A673 (cell line): ENCODE results near the gene MAPK12. TPM values are rescaled to one million over a fixed set of nuclear protein-coding genes. Genes with fewer than 3 reads are reported as not detected.
A peak's percentile ranks its signal among the peaks of the same experiment; 100 is the strongest.

Experiments used
- Bru-seq: library from RNA; stranded (reverse); fragments of 400-500 nt; gene quantifications from one replicate; lab custom pipeline; 2021; lab: Mats Ljungman, UMichigan
- BruChase-seq, 2 experiments: library from RNA; stranded (reverse); fragments of 400-500 nt; gene quantifications; one replicate each; lab custom pipeline; 2021; lab: Mats Ljungman, UMichigan
- BruUV-seq: library from RNA; stranded (reverse); fragments of 400-500 nt; replicated peaks from 2 replicates; lab custom pipeline; 2021; lab: Mats Ljungman, UMichigan
- CTCF ChIA-PET: fragments of 300-600 bp; sonication (Branson Sonifier 250); formaldehyde crosslinking; loops from one replicate; lab custom pipeline; 2022; ENCODE audit warnings: antibody characterized with exemption; lab: Charles Lee
- POLR2A ChIA-PET: fragments of 300-600 bp; sonication (Branson Sonifier 250); formaldehyde crosslinking; loops from one replicate; lab custom pipeline; 2022; ENCODE audit warnings: antibody characterized with exemption; ENCODE audit not compliant: low non-redundant PET; lab: Charles Lee
- DNase-seq: peaks from one replicate; pipeline ENCODE4 v3.0.0-alpha.2; 2015; ENCODE audit warnings: low spot score
- H3K27ac ChIP-seq: fragments of 200-600 bp; sonication (generic); 2 replicates; pipeline ENCODE4 v1.5.1; 2016; ENCODE audit warnings: mixed run types, low read depth, mild to moderate bottlenecking, mixed read lengths, antibody characterized with exemption, low read length; ENCODE audit not compliant: poor library complexity, severe bottlenecking
- H3K27me3 ChIP-seq: fragments of 200-600 bp; sonication (generic); replicated peaks from 2 replicates; pipeline ENCODE4 v1.6.1; 2017; ENCODE audit warnings: mixed run types, low read depth, mild to moderate bottlenecking, mixed read lengths, antibody characterized with exemption, low read length; ENCODE audit not compliant: insufficient read depth, poor library complexity
- H3K36me3 ChIP-seq: fragments of 200-600 bp; sonication (generic); 2 replicates; pipeline ENCODE4 v1.6.1; 2016; ENCODE audit warnings: mixed run types, mild to moderate bottlenecking, mixed read lengths, antibody characterized with exemption, low read length; ENCODE audit not compliant: insufficient read depth, poor library complexity, severe bottlenecking
- H3K4me1 ChIP-seq: fragments of 200-600 bp; sonication (generic); 2 replicates; pipeline ENCODE4 v1.6.1; 2017; ENCODE audit warnings: mixed run types, mild to moderate bottlenecking, mixed read lengths, antibody characterized with exemption, low read length; ENCODE audit not compliant: insufficient read depth, poor library complexity, severe bottlenecking
- H3K4me3 ChIP-seq: fragments of 200-600 bp; sonication (generic); 2 replicates; pipeline ENCODE4 v1.5.1; 2016; ENCODE audit warnings: low read depth, mixed run types, mild to moderate bottlenecking, mixed read lengths, low read length; ENCODE audit not compliant: poor library complexity, severe bottlenecking
- H3K9me3 ChIP-seq: fragments of 200-600 bp; sonication (generic); 2 replicates; pipeline ENCODE4 v1.6.1; 2016; ENCODE audit warnings: mixed run types, low read depth, mild to moderate bottlenecking, mixed read lengths, antibody characterized with exemption, low read length; ENCODE audit not compliant: poor library complexity, severe bottlenecking
- EZH2 ChIP-seq: fragments of 200-600 bp; sonication (generic); IDR thresholded peaks from 2 replicates; pipeline ENCODE4 v1.6.1; 2017; ENCODE audit warnings: borderline replicate concordance, low read depth, mild to moderate bottlenecking, mixed read lengths, antibody characterized with exemption, low read length; ENCODE audit not compliant: poor library complexity, severe bottlenecking
- intact Hi-C: fragments of 100-400 bp; cut with micrococcal nuclease; formaldehyde crosslinking; loops from one replicate; pipeline ENCODE4 v1.10.0; 2022; ENCODE audit not compliant: unreplicated experiment
- long read RNA-seq: library from polyadenylated mRNA; stranded (forward); transcript quantifications from one replicate; pipeline ENCODE4 v2.0.0, GENCODE V29; 2022
- total RNA-seq: library from RNA; stranded (reverse); gene quantifications from 2 replicates; pipeline ENCODE4 v1.2.3, GENCODE V29; 2021
- TF ChIP-seq, protein P1 (sequence below): fragments of 300-800, 200-600 bp; sonication (generic); conservative IDR thresholded peaks from 2 replicates; pipeline ENCODE4 v1.5.1; 2017; ENCODE audit warnings: low read depth, mild to moderate bottlenecking, antibody characterized with exemption, low read length, moderate library complexity, mixed read lengths

Gene MAPK12
- total RNA-seq (20.8 and 27.5 TPM in 2 replicates), Bru-seq, nascent RNA (percentile 38 among the genes with signal in this experiment), BruChase-seq, experiment 1, labeled RNA remaining after a 2-hour chase (percentile 46 among the genes with signal in this experiment), BruChase-seq, experiment 2, labeled RNA remaining after a 6-hour chase (percentile 57 among the genes with signal in this experiment)
- long read RNA-seq, transcript MAPK12-201 (12 exons, 1,918 nt): major isoform, 16 of 48 reads
- long read RNA-seq, partial matches to known transcripts: 7 of 48 reads
- long read RNA-seq, other reads (novel, unspliced or antisense): 20 of 48 reads

DNA sequence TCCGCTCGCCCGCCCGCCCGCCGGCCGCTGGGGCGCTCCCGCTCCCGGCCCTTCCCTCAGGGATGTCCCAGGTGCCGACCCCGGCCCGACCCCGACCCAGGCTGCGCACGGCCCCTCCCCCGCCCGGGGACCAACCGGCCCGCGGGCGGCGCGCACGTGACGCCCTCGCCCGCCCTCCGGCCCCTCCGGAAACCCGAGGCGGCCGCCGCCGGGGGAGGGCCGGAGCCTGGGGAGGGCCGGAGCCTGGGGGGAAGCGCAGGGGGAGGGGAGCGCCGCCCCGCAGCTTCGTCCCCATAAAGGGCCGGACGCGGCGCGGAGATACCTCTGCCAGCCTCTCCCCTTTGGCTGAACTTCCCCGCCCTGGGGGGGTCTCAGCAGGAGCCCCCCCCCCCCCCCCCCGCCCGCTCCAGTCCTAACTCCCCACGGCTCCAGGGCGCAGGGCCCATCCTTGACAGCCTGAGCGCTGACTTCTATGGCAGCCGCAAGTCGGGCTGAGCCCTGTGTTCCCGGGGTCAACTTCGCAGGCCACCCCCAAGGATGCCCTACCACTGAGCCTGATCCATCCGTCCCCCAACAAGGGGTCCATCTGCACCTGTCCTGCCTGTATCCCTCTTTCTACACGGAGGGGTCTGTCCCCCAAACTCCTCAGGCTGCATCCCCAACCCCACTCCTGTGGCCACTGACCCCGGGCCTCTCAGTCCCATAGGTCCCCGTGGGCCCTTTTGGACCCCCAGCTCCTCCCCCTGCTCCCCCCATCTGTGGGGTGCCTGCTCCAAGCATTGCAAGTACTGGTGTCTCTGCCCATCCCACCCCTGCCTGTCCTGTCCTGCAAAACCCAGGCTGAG, at the start of gene MAPK12:
Gene MAPK12, minus strand, starts transcription at position 69 of the 845 bp plus-strand sequence. CDS start 174 bp downstream, outside the sequence.
- peaks cover 11% of the 10 kb centered on the region for H3K4me1 ChIP-seq
- DNase-seq: no peak
- no peaks in the 10 kb centered on the region for H3K36me3 ChIP-seq
- ChIA-PET CTCF (no interaction called here), POLR2A (no interaction called here)
- TF ChIP-seq, protein P1, sequence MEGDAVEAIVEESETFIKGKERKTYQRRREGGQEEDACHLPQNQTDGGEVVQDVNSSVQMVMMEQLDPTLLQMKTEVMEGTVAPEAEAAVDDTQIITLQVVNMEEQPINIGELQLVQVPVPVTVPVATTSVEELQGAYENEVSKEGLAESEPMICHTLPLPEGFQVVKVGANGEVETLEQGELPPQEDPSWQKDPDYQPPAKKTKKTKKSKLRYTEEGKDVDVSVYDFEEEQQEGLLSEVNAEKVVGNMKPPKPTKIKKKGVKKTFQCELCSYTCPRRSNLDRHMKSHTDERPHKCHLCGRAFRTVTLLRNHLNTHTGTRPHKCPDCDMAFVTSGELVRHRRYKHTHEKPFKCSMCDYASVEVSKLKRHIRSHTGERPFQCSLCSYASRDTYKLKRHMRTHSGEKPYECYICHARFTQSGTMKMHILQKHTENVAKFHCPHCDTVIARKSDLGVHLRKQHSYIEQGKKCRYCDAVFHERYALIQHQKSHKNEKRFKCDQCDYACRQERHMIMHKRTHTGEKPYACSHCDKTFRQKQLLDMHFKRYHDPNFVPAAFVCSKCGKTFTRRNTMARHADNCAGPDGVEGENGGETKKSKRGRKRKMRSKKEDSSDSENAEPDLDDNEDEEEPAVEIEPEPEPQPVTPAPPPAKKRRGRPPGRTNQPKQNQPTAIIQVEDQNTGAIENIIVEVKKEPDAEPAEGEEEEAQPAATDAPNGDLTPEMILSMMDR: no peak
- no peak for TF ChIP-seq EZH2
- no peaks in the 10 kb centered on the region for H3K9me3 ChIP-seq
- H3K4me3 ChIP-seq: peak within 1 kb of the TSS; percentile 54
- H3K27ac ChIP-seq: peak within 1 kb of the TSS; percentile 75
- H3K27me3 ChIP-seq: no peaks in the 10 kb centered on the region
- intact Hi-C loops: no loop called here
- BruUV-seq: no TSS peak

DNA sequence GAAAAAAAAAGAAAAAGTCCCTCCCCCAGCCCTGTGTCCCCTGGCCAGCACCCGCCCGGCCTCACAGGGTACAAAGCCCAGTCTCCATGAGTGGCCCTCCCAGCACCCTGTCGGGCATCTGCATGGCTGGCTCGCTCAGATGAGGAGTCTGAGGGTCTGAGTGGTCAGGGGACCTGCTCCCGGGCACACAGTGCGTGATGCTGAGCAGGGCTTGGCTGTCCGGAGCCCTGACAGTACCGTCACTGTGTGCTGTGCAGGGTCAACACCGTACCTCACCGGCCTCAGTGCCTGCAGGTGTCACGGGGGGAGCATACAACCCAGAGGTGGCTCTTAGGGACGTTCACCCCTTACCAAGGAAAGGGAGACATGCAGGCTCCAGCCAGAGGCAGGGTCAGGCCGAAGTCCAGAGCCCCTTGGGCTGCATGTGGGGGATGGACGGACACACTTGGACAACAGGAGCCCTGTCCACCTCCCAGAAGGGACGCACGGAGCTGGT, 49.5 kb upstream of the MAPK12 start:
- DNase-seq: no peak
- intact Hi-C loops: no loop called here
- H3K9me3 ChIP-seq: no peaks in the 10 kb centered on the region
- H3K27me3 ChIP-seq: no peaks in the 10 kb centered on the region
- H3K36me3 ChIP-seq: no peaks in the 10 kb centered on the region
- ChIA-PET POLR2A (no interaction called here), CTCF (no interaction called here)
- peaks cover 8% of the 10 kb centered on the region for H3K4me1 ChIP-seq
- no peak overlapping the region for H3K27ac ChIP-seq
- H3K4me3 ChIP-seq: no peak overlapping the region
- no TSS peak for BruUV-seq
- TF ChIP-seq, protein P1: no peak
- TF ChIP-seq EZH2: no peak

DNA sequence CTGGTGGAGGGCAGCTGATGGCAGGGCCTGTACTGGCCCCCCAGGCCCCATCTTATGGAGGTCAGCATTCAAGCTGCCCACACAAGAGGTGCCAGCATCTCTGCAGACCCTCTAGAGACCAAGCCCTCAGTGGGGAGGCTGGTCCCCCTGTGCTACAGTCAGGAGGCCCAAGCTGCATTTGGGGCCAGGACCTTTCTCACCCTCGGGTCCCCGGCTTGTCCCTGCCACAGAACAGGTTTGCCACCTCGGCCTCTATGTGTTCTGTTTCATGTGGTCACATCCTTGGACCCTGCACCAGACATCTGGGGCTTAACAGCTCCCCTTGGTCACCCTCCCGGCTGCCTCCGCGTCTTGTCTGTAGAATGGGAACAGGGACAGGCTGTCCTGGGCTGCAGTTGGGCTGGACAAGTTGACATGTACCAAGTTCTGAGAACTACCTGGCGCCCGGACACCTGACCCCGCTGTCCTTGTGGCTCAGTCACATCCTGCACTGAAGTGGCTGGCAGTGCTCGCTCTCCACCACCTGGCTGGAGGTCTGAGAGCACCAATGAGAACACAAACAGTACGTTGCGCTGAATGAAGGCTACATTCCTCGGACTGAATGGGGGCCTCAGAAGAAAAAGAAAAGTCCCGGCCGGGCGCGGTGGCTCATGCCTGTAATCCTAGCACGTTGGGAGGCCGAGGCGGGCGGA, 48.7 kb upstream of the MAPK12 start:
- no peaks in the 10 kb centered on the region for H3K27me3 ChIP-seq
- no peak for DNase-seq
- H3K9me3 ChIP-seq: no peaks in the 10 kb centered on the region
- H3K4me1 ChIP-seq: peaks cover 15% of the 10 kb centered on the region
- TF ChIP-seq, protein P1: no peak
- TF ChIP-seq EZH2: no peak
- intact Hi-C loops: no loop called here
- ChIA-PET POLR2A (no interaction called here), CTCF (no interaction called here)
- BruUV-seq: no TSS peak
- no peak overlapping the region for H3K4me3 ChIP-seq
- H3K36me3 ChIP-seq: peaks cover 1% of the 10 kb centered on the region
- no peak overlapping the region for H3K27ac ChIP-seq
